Head of caudate nucleus (tissue), 42 donors: ENCODE results near the gene FIGNL1.
A peak's percentile ranks its signal among the peaks of the same experiment; 100 is the strongest.

Experiments used
- DNase-seq, 42 donors: peaks; one replicate each; pipeline versions ENCODE4 v3.0.0 to v3.0.0-alpha.2; 2020 to 2021; ENCODE audit warnings: mixed read lengths in 7 of 42
- intact Hi-C: fragments of 100-400 bp; cut with DNase I; formaldehyde crosslinking; loops from one replicate; pipeline ENCODE4 v1.15.0; 2022

Gene FIGNL1, protein sequence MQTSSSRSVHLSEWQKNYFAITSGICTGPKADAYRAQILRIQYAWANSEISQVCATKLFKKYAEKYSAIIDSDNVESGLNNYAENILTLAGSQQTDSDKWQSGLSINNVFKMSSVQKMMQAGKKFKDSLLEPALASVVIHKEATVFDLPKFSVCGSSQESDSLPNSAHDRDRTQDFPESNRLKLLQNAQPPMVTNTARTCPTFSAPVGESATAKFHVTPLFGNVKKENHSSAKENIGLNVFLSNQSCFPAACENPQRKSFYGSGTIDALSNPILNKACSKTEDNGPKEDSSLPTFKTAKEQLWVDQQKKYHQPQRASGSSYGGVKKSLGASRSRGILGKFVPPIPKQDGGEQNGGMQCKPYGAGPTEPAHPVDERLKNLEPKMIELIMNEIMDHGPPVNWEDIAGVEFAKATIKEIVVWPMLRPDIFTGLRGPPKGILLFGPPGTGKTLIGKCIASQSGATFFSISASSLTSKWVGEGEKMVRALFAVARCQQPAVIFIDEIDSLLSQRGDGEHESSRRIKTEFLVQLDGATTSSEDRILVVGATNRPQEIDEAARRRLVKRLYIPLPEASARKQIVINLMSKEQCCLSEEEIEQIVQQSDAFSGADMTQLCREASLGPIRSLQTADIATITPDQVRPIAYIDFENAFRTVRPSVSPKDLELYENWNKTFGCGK

DNA sequence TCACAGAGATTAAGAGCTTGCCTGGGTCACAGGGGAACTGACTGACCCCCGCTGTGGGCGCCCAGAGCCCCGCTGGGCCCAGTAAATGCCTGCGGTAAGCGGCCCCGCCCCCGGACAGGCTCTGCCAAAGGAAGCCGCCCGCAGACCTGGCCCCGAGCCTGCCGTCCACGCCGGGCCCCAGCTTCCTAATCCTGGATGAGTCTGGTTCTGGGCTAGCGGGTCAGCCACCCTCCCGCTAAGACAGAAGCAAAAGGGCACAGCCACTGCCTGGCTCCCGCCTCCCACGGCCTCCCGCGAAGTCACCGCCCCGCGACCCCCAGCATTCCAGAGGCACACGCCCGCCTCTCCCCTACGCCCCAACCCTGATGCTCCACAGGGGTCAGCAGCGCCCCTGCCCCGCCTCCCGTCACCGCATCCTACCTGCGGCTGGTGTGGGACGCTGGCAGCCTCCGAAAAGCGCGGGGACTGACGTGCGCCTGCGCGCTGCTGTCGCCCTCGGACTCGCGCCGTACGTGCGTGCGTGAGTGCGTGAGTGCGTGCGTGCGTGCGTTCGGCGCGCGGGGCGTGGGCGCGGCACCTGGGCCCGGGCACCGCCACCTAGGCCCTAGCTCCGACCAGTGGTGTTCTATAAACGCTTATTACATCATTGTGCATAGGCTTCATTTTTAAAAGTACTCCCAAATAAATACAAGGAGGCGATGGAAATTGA lies at the start of gene FIGNL1:
Gene FIGNL1, minus strand, starts transcription at position 470 of the 709 bp plus-strand sequence. CDS start 3,063 bp downstream, outside the sequence.
- intact Hi-C loops = no loop called here
- peak; percentile 56 to 93 (median 84) for DNase-seq

DNA sequence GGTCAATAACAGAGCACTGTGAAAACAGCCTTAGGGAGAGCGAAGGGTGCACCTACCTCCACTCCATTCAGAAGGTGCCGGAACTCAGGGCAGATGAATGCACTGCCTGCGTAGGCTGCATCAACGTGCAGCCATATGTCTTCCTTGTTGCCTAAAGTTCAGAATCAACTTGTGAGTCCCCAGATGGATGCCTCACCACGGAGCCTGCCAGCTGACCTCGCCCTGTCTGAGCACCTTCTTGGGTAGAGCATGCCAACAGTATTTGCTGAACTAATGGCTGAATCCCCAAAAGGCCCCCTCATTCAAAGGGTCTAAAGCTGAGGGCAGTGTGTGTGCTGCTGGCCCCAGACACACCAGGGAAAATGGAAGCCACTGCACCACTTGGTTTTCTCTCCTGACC lies 48.9 kb upstream of the FIGNL1 start:
- no peak for DNase-seq
- intact Hi-C loops = no loop called here

DNA sequence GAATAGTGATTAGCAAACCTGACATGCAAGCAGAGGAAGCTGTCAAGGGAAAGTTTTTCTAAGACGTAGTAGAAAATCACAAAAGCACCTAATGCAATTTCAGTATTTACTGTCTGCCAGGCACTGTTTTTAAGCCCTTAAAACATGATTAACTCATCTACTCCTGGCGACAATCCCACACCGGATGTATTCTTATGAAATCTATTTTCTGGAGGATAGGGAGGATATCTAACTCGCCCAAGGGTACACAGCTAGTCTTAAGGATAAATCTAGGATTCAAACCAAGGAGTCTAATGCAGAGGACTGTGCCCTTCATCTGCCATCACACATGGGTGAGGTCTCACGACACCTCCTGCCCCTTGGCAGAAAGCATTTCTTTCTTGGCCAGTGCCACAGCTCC lies 47.8 kb upstream of the FIGNL1 start:
- intact Hi-C loops = no loop called here
- no peak for DNase-seq

DNA sequence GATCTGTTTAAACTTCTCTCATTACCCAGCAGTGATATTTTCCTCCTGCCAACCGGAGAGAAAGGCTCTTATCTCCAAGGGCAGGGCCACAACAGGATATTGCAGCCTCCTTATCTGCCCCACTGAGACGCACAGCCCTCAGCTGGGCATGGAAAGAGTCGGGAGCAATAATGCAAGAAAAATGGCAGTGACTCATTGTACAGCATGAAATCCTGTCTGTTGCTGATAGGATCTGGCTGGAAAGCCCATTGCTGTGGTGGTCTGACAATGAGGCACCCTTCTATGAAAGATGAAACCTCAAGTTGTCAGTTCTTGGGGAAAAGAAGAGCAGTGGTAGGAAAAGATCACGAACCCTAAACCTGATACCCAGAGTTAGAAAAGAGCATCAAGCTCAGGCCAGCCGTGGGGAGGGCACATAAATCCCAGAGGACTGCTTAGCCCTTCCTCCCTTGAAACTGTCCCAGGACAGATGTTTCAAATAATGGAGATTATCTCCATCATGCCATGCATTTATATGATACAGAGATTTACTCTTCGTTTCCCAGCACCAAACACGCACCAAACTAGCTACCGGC lies 47.0 kb upstream of the FIGNL1 start:
- DNase-seq = no peak
- intact Hi-C loops = no loop called here

DNA sequence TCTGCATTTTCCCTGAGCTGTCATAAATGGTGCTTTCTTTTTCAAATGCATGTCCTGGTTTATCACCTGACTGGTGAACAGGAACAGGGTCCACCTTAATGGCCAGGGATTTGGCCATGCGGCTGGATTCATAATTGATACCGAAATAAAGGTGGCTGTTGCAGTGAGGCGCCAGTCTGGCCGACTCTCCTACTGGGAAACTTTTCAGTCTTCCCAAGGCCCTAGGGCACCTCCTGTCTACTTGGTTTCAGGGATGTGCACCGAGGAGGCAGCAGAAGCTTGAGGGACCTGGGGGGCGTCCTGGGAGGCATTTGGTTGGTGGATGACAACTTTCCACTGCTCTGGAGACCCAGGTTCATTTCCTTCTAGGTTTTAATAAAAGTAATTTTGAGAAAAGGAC lies 46.4 kb upstream of the FIGNL1 start:
- DNase-seq = no peak
- intact Hi-C loops = no loop called here

DNA sequence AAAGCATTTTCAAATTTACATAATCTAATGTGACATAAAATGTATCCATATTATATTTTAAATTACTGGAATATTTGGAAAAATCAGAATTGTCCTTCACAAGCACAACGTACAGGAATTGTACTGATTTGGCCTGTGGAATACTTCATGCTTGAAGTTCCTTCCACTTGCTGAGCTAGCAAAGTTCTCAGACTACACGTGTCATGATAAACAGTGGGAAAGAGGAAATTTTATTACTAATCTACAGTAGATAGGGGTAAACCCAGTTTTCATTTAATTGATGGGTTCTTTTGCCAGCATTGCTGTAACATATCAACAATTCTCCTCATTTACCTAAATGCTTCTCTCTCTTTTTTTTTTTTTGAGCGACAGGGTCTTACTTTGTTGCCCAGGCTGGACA lies 45.6 kb upstream of the FIGNL1 start:
- intact Hi-C loops = no loop called here
- DNase-seq = no peak

DNA sequence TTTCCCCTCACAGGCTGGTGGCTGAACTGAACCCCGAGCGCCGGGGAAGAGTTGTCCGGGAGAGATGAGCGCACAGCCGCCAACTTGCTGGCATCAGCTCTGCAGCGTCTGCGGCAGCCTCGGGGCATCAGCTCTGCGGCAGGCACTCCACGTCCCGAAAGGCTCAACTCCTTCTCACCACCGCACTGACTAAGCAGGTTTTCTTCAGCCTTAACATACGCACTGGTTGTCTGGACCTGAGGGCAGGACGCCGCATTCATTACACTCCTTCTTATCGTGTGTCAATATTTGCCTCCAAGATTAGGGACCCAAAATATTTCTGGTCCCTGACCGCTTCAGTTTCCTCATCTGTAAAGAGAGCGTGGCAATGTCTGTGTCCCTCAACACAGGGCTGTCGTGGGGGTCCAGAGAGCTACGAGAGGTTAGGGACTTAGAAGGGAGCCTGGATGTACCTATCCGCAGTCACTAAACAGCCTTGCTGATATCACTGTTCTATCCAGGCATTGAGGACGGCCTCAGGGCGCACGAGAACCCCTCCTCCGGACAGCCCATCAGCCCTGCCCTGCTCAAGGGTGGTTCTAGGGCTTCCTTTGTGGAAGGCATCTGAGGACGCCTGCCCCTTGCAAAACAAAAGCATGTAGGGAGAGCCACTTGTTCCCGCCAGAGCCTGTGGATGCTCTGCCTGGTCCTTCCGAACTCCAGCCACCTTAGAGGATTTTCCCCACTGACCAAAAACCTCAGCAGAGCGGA lies 42.8 kb upstream of the FIGNL1 start:
- no peak for DNase-seq
- intact Hi-C loops = no loop called here

DNA sequence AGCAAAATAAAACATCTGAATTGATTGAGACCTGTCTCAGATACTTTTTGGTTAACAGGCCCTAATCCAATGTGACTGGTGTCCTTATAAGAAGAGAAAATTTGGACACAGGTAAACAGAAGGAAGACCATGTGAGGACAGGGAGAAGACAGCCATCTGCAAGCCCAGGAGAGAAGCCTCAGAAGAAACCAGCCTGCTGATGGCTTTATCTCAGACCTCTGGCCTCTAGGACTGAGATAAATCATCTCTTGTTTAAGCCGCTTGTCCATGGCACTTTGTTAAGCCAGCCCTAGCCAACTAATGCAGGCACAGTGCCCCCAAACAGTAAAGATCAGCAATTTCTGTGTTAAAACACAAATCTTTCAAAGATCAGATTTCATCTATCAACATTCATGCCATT lies 41.8 kb upstream of the FIGNL1 start:
- no peak for DNase-seq
- intact Hi-C loops = no loop called here

DNA sequence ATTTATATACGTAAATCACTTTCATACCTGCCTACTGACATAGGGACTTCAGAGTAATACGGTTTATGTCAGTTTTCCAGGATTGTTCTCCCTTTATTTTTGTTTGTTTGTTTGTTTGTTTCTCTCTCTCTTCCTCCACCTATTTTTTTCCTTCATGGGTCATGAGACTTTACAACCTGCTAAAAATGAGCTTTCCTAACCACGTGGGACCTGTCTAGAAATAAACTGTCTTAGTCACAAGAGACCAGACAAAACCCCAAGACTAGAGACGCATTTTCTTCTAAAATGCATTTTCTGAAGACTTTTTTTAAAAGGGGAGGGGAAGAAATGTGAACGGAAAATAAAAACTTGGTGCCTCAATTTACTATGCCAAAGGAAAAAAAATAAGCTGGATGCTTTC lies 41.1 kb upstream of the FIGNL1 start:
- intact Hi-C loops = no loop called here
- DNase-seq = no peak

DNA sequence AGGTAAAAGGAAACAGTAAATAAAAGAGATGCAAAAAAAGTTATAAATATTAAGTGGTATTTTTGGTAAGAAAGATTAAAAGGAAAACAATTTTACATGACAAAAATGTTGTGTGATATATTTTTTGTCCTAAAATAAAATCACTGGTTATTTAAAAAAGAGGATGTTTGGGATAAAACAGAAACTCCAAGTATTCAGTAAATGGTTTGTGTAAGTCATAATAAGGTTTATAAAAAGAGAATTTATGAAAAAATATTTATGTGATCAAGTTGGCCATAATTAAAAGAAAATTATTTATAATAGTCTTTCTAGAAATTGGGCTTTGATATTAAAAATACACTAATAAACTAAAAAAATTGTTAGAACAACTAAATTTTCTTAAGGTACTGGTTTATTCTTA lies 38.2 kb upstream of the FIGNL1 start:
- intact Hi-C loops = no loop called here

DNA sequence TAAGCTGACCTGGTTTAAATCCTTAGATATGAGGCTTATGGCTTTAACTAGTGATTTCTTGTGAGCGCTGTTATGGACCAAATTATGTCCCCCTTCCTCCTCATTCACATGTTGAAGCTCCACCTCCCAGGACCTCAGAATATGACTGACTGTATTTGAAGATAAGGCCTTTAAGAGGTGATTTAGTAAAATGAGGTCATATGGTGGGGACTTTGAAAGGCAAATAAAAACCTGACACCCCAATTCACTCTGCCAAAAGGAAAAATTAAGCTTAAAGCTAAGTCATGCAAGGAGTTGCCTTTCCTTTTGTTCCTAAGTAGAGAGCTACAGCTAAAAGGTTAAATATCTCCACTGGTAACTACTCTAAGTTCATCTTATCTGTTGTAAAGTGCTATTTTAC lies 36.4 kb upstream of the FIGNL1 start:
- intact Hi-C loops = no loop called here
- DNase-seq = peak in 1 of 42 donors; percentile 2

More for the DNA sequence above, 38.2 kb upstream of the FIGNL1 start:
- no peak for DNase-seq

DNA sequence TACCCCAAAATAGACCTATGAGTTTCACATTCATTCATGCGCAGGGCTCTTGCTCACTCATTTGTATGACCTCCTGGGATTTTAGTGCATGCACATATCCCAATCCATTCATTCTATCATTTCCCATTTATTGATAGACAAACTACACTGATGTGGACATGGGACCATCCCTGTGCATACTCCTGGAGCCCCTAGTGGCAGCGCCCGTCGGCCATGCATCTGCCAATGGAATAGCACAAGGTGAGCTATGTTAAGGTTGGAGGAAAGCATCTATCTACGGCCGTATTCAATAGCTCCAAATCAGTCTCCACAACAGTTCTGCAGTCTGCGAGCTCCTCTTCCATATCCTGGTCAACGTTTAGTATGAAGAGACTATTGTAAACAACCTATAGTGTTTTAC lies 31.7 kb upstream of the FIGNL1 start:
- intact Hi-C loops = no loop called here
- no peak for DNase-seq

DNA sequence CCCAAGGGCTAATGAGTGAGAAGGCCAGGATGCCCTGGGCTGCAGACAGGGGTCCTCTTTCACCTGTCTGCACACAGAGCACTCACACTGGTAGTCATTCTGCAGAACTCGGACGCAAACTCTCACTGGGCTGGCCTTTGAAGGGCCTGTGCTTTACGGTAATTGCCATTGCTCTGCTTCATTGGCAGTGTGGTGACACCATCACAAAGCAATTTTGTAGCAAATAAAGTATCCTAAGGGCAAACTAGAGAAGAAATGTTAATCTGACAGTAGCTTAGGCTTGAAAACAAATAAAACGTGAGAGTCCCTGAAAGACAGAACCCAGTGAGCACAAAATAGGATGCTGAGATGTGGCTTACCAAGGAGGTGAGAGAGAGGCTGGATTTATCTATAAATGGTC lies 30.6 kb upstream of the FIGNL1 start:
- intact Hi-C loops = no loop called here
- DNase-seq = no peak

DNA sequence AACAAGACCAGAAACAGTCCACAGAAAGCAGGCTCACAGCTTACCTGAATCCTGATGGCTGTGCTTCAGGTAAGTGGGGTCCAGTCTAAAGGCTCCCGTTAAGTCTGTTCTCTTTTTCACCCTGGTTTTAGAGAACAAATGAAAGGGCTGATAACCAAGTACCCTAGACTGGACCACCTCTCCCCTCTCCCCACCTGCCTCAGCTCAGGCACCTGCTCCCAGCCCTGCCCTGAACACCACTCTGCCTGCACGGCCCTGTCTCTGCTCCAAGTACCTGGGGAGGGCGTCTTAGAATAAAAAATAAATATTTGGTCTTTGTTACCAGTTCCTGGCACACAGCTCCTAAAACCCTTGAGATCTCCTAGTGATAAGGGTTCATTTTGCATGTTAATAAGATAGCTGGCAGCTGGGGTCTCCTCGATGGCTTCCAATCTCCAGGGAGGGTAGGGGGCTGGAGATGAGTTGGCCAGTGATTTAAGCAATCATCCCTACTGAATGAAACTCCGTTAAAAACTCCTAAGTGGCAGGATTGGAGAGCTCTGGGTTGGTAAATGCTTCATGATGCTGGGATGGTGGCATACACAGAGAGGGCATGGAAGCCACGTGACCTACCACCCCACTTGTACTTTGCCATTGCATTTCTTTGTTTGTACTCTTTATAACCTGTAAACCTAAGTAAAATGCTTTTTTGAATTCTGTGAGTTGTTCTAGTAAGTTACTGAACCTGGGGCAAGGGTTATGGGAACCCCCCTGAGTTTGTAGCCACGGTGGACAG lies 29.8 kb upstream of the FIGNL1 start:
- intact Hi-C loops = no loop called here

DNA sequence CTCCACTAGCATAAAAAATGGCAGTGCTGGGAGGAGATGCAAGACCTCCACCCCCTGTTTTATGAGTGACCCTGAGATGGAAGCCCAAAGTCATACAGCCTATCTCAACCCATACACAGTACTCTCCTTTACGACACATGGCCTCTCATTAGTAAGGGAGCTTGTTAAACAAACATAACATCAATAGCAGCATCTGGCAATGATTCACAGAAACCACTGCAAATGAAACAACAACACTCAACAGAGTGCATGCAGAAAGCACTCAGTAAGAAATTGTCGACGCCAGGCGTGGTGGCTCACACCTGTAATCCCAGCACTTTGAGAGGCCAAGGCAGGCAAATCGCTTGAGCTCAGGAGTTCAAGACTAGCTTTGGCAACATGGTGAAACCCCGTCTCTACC lies 27.5 kb upstream of the FIGNL1 start:
- intact Hi-C loops = no loop called here

More for the DNA sequence above, 29.8 kb upstream of the FIGNL1 start:
- DNase-seq = no peak

DNA sequence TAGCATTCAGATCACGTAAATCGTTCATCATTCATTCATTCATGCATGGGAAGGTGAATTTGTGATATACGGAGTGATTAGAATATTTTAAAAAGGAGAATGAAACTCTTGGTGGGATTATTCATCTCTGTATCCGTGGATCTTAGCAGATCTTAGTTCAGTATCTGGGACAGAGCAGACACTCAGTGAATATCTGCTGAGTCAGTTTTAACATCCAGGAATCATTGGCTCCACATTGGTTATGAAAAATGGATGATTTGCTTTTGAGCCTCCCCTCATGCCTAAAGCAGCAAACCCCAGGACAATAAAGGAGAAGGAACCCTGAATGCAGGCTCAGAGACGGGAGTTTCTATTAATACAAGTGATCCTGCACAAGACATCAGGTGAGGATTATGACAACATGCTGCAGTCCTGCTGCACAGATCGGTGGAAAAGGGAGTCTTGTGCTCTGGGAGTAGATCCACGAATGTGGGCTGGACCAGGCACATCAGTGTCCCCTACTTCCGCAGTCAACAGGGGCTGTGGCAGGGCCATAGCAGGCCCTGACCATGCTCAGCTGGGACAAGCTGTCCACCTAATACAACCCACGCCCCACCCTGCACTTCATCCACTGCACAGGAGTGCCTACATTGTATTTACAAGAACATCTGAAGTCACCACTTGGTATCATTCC lies 26.9 kb upstream of the FIGNL1 start:
- intact Hi-C loops = no loop called here
- no peak for DNase-seq

More for the DNA sequence above, 27.5 kb upstream of the FIGNL1 start:
- DNase-seq = no peak

DNA sequence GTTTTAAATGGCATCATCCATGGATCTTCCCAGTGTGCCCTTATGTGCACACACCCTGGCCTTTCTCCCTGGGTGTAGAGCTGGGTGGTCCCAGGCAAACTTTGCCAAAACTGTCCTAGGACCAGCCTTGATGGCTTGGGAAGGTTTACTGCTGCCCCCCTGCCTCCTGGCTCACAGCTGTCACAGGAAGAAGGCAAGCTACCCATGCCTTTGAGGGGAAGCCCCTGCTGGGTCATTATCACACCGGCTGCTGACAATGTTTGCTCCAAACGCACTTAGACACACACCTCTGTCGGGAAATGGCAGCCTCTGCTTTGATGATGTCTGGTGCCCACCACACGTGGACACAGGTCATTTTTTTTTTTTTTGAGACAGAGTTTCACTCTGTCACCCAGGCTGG lies 25.2 kb upstream of the FIGNL1 start:
- intact Hi-C loops = no loop called here
- no peak for DNase-seq
